Hippocampal formation (tissue), 2 donors: ENCODE data around the gene CST6.

Experiments used
- DNase-seq, 2 donors: peaks; one replicate each; lab custom pipeline; 2025; lab: John Stamatoyannopoulos, UW

The CST6 gene

DNA sequence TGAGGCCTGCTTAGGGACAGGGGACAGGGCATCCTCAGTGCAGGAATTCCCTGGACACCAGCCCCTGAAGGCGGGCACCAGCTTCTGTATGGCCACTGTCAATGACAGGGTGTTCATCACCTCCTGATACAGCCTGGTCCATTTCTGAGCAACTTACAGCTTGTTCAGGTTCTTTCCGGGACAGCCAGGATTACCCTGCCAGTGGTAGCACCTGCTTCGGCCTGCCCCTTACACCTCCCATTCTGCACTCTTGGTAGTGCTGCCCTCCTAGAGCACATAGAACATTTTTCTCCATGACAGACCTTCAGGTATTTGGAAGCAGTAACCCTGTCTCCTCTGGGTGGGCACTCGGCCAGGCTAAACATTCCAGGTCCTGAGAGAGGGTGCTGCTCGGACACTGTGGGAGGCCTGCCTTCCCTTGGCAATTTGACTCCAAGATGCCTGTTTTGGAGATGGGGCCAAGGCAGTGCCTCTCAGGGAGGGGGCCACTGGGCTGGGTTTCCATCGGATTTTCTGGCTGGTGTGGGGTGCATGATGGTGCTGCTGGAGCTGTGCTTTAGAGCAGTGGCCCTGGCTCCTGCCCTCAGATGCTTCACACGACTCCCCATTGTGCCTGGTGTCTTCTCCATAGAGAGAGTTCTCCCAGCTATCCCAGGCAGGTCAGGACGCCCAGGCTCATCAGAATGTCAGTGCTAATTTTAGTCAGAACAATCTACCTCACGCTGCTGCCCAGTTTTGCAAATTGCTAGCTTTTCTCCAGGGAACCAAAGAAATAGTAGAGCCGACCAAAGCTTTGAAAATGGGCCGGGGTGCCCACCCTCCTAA, 35.9 kb downstream of the CST6 start:
- DNase-seq, result no peak

DNA sequence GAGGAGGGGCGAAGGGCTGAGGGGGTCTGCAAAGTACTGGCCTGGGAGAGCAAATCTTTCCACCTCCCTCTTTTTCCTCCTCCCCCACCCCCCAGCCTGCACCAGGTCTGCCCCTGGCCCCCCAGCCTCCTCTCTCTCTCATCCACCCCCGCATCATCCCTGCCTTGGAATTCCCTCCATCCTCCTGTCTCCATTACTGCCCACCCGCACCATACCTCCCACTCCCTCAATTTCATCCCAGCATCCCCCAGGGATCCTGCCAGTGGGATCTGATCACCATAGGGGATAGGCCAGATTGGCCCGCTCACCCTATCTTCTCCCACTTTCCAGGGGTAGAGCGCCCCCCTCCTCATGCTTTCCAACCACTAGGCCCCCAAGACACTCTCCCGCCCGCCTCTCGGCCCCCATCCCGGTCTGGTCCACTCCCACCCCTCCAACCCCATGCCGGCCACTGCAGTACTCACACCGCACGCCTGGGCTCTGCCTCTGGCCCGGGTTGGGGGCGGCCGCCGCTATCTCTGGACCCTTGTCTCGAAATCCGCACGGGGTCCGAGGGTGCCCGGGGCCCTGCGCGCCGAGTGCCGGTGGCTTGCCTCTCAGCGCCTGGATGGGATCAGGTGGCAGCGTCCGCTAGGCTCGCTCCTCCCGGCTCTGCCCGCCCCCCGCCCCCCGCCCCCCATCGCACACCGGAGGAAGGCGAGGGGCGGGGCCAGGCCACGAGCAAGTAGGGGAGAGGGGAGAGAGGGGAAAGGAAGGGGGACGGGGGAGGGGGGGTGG, 36.9 kb downstream of the CST6 start, which contains the start of gene GAL3ST3:
Gene GAL3ST3 (minus strand): TSS at position 615 of the 777 bp plus-strand sequence. CDS start 3,746 bp downstream, outside the sequence.
- no peak for DNase-seq

DNA sequence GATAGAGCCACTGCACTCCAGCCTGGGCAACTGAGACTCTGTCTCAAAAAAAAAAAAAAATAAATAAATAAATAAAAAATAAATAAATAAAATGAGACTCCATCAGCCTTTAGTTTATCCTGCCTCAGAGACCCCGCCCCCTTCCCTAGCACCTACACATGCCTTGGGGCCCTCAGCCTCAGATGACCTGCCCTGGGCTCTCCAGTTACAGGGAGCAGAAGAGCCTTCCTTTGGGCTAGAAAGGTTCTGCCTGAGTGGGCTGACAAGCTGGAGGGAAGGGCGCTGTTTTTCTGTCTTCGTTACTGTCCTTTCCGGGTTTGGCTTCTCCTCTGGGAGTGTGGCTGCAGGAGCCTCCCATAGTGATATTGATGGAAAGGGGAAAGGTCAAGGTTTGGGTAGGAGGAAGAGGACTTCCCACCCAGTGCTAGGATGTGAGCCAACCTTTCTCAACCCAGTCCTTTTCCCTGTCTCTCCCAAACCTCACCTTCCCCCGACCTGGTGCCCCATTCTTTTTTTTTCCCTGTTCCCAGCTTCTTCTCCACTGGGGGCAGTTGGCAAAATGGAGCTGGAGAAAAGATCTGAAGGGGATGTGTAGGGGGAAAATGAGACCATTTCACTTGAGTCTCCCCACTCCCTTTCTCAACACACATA, 38.9 kb downstream of the CST6 start:
- no peak for DNase-seq

DNA sequence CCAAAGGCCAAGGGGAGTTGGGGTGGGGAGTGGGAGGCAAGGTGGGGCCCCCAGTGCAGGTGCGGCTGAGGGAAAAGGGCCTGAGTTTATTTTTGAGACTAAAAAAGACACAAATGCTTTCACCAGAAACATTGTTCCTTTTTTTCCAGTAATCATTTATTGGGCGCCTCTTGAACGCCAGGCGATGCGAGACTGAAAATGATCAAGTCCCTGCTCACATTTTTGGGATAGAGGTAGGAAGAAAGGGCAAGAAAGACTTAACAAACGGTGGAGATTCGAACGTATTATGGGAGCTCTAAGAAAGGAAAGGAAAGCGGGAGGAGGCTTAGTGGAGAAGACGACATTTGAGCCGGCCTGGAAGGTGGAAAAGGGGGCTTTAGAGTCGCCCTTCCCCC, 39.6 kb downstream of the CST6 start:
- no peak for DNase-seq

DNA sequence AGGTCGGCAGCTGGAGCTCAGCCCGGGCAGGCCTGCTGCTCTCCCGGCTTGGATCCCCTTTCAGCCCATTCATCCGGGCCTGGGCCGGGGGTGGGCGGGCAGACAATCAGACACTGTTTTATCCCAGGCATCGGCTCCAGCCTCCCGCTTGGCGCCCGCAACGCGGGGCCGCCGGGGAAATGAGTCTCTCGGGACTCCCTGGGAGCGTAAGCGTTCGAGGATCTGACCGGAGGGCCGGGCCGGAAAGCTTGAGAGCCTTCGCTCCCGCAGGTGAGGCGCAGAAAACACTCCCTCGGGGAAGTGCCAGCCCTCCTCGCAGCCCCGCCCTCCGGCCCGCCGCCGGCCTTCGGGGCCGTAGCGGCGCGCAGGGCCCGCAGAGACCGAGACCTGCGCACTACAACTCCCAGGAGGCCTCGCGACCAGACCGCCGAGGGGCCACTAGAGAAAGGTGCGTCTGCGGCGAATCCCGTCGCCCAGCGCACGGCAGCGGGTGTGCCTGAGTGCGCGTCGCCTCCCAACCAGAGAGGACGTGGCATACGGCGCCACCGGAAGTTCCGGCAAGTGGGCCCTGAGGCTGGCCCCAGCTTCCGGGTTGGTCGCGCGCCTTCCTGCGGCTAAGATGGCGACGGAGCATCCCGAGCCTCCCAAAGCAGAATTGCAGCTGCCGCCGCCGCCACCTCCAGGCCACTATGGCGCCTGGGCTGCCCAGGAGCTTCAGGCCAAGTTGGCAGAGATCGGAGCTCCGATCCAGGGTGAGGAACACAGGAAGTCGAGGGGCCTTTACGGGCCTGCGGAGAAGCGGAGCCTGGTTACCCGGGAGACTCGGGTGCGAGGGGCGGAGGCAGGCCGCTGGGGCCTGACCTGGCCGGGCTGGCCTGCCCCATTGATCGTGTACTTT, 40.2 kb downstream of the CST6 start, which contains the start of gene SF3B2:
Gene SF3B2 (plus strand): TSS at position 599 of the 898 bp plus-strand sequence. CDS start 21 bp downstream, at position 620.
- DNase-seq, result peak; percentile 97 to 98

DNA sequence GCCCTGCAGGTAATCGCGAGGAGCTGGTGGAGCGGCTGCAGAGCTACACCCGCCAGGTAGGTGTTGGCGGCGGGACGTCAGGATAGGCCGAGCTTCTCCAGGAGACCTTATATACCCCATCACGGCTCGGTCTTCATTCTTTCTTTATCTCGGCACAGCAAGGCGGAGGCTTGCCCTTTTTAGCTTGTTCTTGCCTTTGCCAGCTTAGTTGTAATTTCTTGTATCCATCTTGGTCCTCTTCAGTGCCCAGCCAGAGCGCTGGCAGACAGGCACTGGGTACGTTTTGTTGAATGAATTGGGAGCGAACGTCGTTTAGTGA, 40.8 kb downstream of the CST6 start:
- DNase-seq, result no peak

DNA sequence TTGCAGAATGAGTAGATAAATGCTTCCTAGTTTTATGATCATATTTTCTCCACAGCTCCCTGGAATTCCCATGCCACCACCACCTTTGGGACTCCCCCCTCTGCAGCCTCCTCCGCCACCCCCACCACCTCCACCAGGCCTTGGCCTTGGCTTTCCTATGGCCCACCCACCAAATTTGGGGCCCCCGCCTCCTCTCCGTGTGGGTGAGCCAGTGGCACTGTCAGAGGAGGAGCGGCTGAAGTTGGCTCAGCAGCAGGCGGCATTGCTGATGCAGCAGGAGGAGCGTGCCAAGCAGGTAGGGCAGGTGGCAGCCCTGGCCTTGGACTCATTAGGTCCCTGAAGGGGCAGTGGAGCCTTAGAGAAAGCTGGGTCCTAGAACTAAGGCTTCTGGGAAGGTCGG, 43.2 kb downstream of the CST6 start:
- DNase-seq, result no peak

DNA sequence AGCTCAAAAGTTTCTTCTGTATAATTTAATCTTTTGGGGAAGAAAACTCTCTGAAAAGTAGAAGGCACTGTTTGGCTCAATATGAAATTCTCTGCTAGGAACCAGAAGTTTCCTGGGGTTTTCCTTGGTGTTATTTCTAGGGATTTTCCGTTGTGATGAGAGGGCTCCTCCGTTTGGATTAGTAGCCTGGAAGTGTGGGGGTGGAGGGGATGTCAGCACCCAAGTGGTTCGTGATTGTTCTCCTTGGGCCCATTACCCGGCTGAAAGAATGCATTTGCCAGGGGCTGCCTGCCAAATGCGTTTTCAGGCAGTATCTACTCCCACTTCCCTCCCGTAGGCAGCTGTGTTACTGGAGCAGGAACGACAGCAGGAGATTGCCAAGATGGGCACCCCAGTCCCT, 44.7 kb downstream of the CST6 start:
- no peak for DNase-seq

DNA sequence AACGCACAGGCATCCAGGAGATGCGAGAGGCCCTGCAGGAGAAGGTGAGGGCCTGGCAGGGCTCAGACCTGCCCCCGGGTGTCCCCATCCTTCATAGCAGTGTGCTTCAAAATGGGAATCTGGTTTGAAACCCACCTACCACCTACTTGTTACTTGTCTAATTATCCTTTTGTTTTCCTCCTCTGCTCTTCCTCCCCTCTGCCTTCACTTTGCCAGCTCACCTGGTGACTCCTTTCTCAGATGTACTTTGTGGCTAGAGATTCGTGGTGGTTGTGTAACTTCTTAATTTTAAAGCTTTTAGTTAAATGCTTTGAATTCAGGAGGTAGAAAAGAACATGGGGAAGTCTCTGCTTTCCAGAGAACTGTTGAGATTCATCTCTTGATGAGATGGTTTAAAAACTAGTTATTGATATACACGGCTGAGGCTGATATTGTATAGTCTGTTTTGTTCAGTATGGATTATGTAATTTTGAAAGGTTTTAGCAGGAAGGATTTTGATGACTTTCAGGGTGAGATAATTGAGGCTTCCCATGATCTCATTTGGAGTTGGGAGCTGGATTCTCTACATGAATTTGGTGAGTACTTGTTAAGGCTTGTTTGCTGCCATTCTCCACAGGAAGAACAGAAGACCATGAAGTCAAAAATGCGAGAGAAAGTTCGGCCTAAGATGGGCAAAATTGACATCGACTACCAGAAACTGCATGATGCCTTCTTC, 48.3 kb downstream of the CST6 start:
- no peak for DNase-seq

DNA sequence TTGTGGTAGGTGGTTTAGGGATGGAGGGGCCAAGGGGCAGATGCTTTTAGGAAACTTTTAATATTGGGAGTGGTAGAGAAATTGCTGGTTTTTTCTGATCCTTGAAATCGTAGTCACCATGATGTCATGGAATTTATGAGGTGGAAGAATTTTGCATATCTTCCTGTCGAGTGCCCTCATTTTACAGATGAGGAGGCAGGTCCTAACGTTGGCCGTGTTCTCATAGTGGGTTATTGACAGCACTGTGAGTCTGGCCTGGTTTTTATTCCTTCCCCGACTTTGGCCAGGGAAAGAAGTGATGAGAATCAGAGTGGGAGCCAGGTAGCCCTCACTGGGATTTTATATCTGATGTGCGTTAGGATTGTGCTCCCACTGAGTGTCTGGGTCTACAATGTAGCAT, 49.5 kb downstream of the CST6 start:
- DNase-seq, result no peak

DNA sequence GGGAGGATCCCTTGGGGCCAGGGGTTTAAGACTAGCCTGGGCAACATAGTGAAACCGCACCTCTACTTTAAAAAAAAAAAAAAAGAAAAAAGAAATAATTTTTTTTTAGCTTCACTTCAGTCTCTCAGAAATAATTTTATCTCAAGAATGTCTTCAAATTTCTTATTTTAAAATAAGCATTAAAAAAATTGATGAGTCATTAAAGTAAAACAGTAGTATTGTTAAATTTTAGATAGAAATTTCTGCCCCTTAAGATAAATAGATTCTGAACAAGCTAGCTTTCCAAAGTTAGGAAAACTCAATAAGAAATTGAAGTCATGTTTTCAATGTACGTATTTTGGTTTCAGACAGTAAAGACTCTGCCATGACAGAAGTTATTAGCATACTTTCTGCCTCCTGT, 50.6 kb downstream of the CST6 start:
- DNase-seq, result no peak
